DMS153 treated with DMSO at 0.1 percent for 48 hours (cell line): Measurements from ENCODE around the gene ZNF772.

Experiments used
- DNase-seq: peaks from one replicate; lab custom pipeline; 2025; ENCODE audit not compliant: unreplicated experiment; lab: John Stamatoyannopoulos, UW

The ZNF772 gene

DNA sequence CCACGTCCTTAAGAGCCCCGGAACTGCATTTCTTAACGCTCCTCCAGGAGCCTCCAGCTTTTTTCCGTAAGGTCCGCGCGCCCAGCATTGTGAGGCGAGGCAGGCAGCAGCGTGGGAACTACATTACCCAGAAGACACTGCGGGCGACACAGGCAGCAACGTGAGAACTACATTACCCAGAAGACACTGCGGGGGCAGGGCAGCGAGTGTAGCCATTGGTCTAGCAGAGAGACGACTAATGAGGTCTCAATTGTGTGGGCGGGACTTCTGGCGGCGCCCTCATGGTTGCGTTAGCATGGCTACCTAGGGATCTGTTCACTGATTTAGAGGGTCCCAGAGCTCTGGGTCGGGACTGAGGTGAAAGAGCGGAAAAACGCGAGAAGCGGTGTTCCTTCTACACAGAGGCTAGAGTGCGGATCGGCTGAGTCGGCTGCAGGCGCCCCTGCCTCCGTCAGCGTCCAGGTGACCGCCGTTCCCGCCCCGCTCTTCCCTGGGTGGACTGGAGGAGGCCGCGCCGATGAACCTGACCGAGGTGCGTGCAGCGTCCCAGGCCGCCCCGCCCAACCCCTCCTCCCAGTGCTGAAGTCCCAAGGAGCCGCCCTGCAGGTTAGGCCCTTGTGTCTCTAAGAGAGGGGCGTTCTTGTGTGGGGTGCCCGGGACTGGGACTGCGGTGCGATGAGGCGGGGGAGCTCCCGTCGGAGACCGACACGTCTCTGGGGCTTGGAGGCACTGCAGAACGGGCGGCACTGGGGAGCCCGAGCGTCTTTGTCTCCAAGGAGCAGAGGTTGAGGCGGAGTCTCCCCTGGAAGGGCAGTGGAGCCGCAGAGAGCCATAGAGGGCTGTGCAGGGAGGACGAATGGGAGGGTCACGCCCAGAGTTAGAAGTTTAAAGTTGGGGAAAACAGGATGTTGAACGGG, 42.0 kb downstream of the ZNF772 start, which contains the start of gene ZNF749:
ZNF749 (plus strand) TSS at position 264 of the 917 bp plus-strand sequence; CDS start at position 518, 254 bp downstream.
- DNase-seq = peak; percentile 94

DNA sequence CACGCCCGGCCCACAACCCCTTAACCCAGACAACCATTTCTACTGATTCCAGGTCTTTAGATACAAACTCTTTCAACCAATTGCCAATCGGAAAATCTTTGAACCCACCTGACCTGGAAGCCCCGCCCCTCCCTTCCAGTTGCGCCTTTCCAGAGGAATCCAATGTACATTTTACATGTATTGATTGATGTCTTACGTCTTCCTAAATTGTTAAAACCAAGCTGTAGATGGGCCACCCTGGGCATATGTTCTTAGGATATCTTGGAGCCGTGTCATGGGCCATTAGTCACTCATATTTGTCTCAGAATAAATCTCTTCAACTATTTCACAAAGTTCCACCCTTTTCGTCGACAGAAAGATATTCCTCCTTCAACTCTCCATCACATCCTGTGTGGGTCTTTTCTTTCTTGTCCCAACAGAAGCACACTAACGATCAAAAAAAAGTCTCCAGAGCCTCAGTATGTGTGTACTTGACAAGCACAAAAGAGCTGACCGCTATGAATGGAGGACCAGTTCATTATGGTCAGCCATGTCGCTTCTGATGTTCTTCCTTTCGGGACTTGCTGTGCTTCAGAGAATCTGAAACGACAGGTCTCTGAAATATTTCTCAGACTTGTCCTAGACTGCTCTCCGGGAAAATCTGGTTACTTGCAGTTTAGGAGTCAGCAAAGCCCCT, 42.8 kb downstream of the ZNF772 start:
- DNase-seq = no peak

DNA sequence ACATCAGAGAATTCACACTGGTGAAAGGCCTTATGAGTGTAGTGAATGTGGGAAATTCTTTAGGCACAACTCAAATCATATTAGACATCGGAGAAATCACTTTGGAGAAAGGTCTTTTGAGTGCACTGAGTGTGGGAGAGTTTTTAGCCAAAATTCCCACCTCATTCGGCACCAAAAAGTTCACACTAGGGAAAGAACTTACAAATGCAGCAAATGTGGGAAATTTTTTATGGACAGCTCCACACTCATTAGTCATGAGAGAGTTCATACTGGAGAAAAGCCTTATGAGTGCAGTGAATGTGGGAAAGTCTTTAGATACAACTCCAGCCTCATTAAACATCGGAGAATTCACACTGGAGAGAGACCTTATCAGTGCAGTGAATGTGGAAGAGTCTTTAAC, 56.3 kb downstream of the ZNF772 start:
- DNase-seq = no peak

DNA sequence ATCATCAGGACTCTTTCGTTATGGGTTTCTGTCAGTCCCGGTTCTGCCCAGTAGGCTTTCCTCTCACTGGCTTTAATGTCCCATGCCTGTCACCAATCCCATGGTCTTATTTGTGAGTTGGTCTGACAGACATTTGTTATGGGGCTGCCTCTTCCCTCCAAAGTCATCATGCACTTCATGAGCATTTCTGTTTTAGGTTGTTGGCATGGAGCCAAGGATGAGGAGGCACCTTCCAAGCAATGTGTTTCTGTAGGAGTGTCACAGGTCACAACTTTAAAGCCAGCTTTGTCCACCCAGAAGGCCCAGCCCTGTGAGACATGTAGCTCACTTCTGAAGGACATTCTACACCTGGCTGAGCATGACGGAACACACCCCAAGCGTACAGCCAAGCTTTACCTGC, 57.9 kb downstream of the ZNF772 start:
- DNase-seq = no peak
